AG04449 (cell line): Measurements from ENCODE around the gene SYT5.
"Not testable (repeated sequence)": the region's sequence is repeated elsewhere in the genome, so short reads cannot be mapped to it uniquely, and the experiment has no call there.

Experiments
- CTCF ChIA-PET: fragments of 350-600 bp; formaldehyde crosslinking; extraction: SDS; loops from one replicate; lab custom pipeline; 2021; ENCODE audit warnings: antibody characterized with exemption; lab: Yijun Ruan, JAX
- POLR2A ChIA-PET: fragments of 400-600, 350-600 bp; formaldehyde crosslinking; extraction: SDS; loops from one replicate; lab custom pipeline; 2020; ENCODE audit warnings: antibody characterized with exemption, inconsistent platforms; lab: Yijun Ruan, JAX
- DNase-seq: peaks from one replicate; pipeline ENCODE4 v3.0.0-alpha.2; 2010; ENCODE audit warnings: low read depth, low spot score
- H3K4me3 ChIP-seq: 2 replicates; pipeline ENCODE4 v1.5.1; 2011; ENCODE audit warnings: low read depth, mild to moderate bottlenecking, control low read depth, low read length
- CTCF ChIP-seq: IDR thresholded peaks from one replicate; pipeline ENCODE4 v1.5.1; 2011; ENCODE audit warnings: mild to moderate bottlenecking, moderate library complexity, low read length, control low read depth, inconsistent platforms; ENCODE audit not compliant: insufficient read depth; ENCODE audit errors: missing control alignments

The SYT5 gene

GRCh38 chr19:55227241-55228014, 47.3 kb upstream of the SYT5 start:
- CTCF ChIA-PET = interaction anchor here (0.9 kb wide), 1 partner anchor 11 kb away, joined by 3 read pairs; no protein-coding TSS in a partner anchor
- no peak for TF ChIP-seq CTCF
- DNase-seq = no peak
- POLR2A ChIA-PET = interaction anchor here (1.2 kb wide), 1 partner anchor 10 kb away, joined by 3 read pairs; no protein-coding TSS in a partner anchor
- H3K4me3 ChIP-seq = no peak overlapping the region

- ChIA-PET POLR2A (no interaction called here), CTCF (no interaction called here)
- DNase-seq = no peak
- TF ChIP-seq CTCF = no peak
- H3K4me3 ChIP-seq = no peak overlapping the region
Observed at GRCh38 chr19:55226788-55227187, 46.7 kb upstream of the SYT5 start.

- POLR2A ChIA-PET = interaction anchor here (0.7 kb wide), 1 partner anchor 112 kb away, joined by 3 read pairs; no protein-coding TSS in a partner anchor
- no peak for DNase-seq
- CTCF ChIA-PET = no interaction called here
Observed at GRCh38 chr19:55226273-55226672, 46.2 kb upstream of the SYT5 start.

GRCh38 chr19:55225415-55225958, 45.4 kb upstream of the SYT5 start:
- no peak for TF ChIP-seq CTCF
- DNase-seq = no peak
- ChIA-PET POLR2A (interaction anchor here (0.7 kb wide), 1 partner anchor 113 kb away, joined by 3 read pairs; no protein-coding TSS in a partner anchor), CTCF (interaction anchor here (0.6 kb wide), 1 partner anchor 68 kb away, joined by 3 read pairs; the partner anchor contains the start of gene TNNI3)
- no peak overlapping the region for H3K4me3 ChIP-seq

More at GRCh38 chr19:55226273-55226672, 46.2 kb upstream of the SYT5 start:
- TF ChIP-seq CTCF = no peak
- no peak overlapping the region for H3K4me3 ChIP-seq

GRCh38 chr19:55224679-55225414, 44.8 kb upstream of the SYT5 start:
- H3K4me3 ChIP-seq, POLR2A ChIA-PET, DNase-seq: not testable (repeated sequence)
- CTCF ChIA-PET = interaction anchor here (0.6 kb wide), 1 partner anchor 67 kb away, joined by 3 read pairs; the partner anchor contains the start of gene TNNI3

GRCh38 chr19:55224038-55224665, 44.1 kb upstream of the SYT5 start:
- CTCF ChIA-PET = interaction anchor here (1.5 kb wide), 1 partner anchor 10 kb away, joined by 3 read pairs; no protein-coding TSS in a partner anchor
- no peak for DNase-seq
- no peak overlapping the region for H3K4me3 ChIP-seq
- TF ChIP-seq CTCF = no peak
- POLR2A ChIA-PET = no interaction called here
